GM03348 (cell line): ENCODE measurements around the gene ULBP2.
A peak's percentile ranks its signal among the peaks of the same experiment; 100 is the strongest.
"Not testable (repeated sequence)": the region's sequence is repeated elsewhere in the genome, so short reads cannot be mapped to it uniquely, and the experiment has no call there.

Source experiments
- DNase-seq: peaks from one replicate; pipeline ENCODE4 v3.0.0; 2012; ENCODE audit warnings: low spot score

Gene ULBP2

GRCh38 chr6:149951626-149952025, 9.8 kb downstream of the ULBP2 start:
- DNase-seq, result no peak

GRCh38 chr6:149953390-149953789, 11.6 kb downstream of the ULBP2 start:
- DNase-seq, result not testable (repeated sequence)

GRCh38 chr6:149953934-149954327, 12.1 kb downstream of the ULBP2 start:
- not testable (repeated sequence) for DNase-seq

GRCh38 chr6:149954328-149954983, 12.6 kb downstream of the ULBP2 start:
- DNase-seq, result not testable (repeated sequence)

- DNase-seq, result not testable (repeated sequence)
These were observed 13.3 kb downstream of the ULBP2 start for GRCh38 chr6:149954984-149955653.

- not testable (repeated sequence) for DNase-seq
These were observed 14.0 kb downstream of the ULBP2 start for GRCh38 chr6:149955654-149956317.

- not testable (repeated sequence) for DNase-seq
These were observed 16.3 kb downstream of the ULBP2 start for GRCh38 chr6:149958124-149958523.

GRCh38 chr6:149959806-149960205, 18.0 kb downstream of the ULBP2 start:
- not testable (repeated sequence) for DNase-seq

- DNase-seq, result no peak
These were observed 18.7 kb downstream of the ULBP2 start for GRCh38 chr6:149960488-149960887.

GRCh38 chr6:149961728-149962425, 20.1 kb downstream of the ULBP2 start:
- DNase-seq, result peak; percentile 20

GRCh38 chr6:149962461-149963211, 20.8 kb downstream of the ULBP2 start:
- no peak for DNase-seq

GRCh38 chr6:149963212-149963461, 21.3 kb downstream of the ULBP2 start:
- peak; percentile 72 for DNase-seq

GRCh38 chr6:149963462-149964307, 21.9 kb downstream of the ULBP2 start, which contains the start of gene ULBP1:
TSS of gene ULBP1 (plus strand) at chr6:149963943. CDS start at chr6:149964050, 107 bp downstream.
- DNase-seq, result peak; percentile 96

GRCh38 chr6:149964308-149965193, 22.7 kb downstream of the ULBP2 start:
- DNase-seq, result peak; percentile 61

- DNase-seq, result peak; percentile 45
These were observed 23.6 kb downstream of the ULBP2 start for GRCh38 chr6:149965194-149966020.

GRCh38 chr6:149966319-149966718, 24.5 kb downstream of the ULBP2 start:
- not testable (repeated sequence) for DNase-seq

GRCh38 chr6:149967591-149967990, 25.8 kb downstream of the ULBP2 start:
- DNase-seq, result no peak

GRCh38 chr6:149967999-149968398, 26.2 kb downstream of the ULBP2 start:
- DNase-seq, result not testable (repeated sequence)

- not testable (repeated sequence) for DNase-seq
These were observed 27.1 kb downstream of the ULBP2 start for GRCh38 chr6:149968909-149969308.
